HG03103 (cell line): Measurements from ENCODE around the gene SEMA4A.

Experiments
- ATAC-seq: cut with Tn5 transposase; IDR thresholded peaks from one replicate; pipeline ENCODE4 v1.9.1; 2021; ENCODE audit warnings: low read depth; ENCODE audit not compliant: unreplicated experiment

Gene SEMA4A

GRCh38 chr1:156221986-156222692 lies 68.8 kb downstream of the SEMA4A start:
- ATAC-seq, result no peak

- ATAC-seq, result no peak
These were observed 72.3 kb downstream of the SEMA4A start for GRCh38 chr1:156225677-156226014.

DNA sequence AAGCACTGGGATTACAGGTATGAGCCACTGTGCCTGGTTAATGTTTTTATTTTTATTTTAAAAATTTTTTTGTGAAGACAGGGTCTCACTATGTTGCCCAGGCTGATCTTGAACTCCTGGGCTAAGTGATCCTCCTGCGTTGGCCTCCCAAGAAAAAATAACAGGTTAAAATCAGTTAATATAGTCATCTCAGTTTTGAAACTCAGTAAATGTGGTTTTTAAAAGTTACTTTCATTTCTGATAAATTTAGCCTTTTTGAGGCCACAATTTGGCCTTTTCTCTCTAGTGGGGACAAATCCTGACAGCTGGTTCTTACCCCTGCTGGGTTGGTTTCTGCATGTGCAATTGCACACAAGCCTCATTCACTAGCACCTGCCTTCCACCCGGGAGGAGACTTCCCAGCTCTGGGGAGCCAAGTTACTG lies 72.7 kb downstream of the SEMA4A start:
- ATAC-seq, result peak; percentile 59

- ATAC-seq, result peak; percentile 15
These were observed 73.4 kb downstream of the SEMA4A start for GRCh38 chr1:156226782-156227181.
